Measurements from ENCODE around the gene PAQR7.

The PAQR7 gene

GRCh38 chr1:25922056-25922970 is 46.8 kb upstream of the PAQR7 start:
- TF ChIP-seq EZH2 (IDR thresholded peaks at IDR 0.05; ENCODE audit: borderline replicate concordance, low read length) (no peak), CTCF (IDR thresholded peaks at IDR 0.05; ENCODE audit: low read length) (no peak)
- H3K27ac ChIP-seq (ENCODE audit: low read depth, low read length, poor library complexity, severe bottlenecking) = no peak overlapping the region
- peak overlapping the region; percentile 37 for H3K4me3 ChIP-seq (ENCODE audit: low read depth, low read length, poor library complexity, severe bottlenecking)
- no peaks in the 10 kb centered on the region for H4K20me1 ChIP-seq (ENCODE audit: insufficient read depth, low read length)
- peaks cover 21% of the 10 kb centered on the region for H3K4me1 ChIP-seq (ENCODE audit: insufficient read depth, low read length, severe bottlenecking)
- no peaks in the 10 kb centered on the region for H3K9me3 ChIP-seq (ENCODE audit: low read length)
- no peaks in the 10 kb centered on the region for H3K36me3 ChIP-seq (ENCODE audit: insufficient read depth, low read length)
- H2AFZ ChIP-seq (ENCODE audit: low read length) = no peak overlapping the region
- no peaks in the 10 kb centered on the region for H3K79me2 ChIP-seq (ENCODE audit: insufficient read depth, low read length)
- peak overlapping the region; percentile 11; the same call in 1 of the 2 replicates for H3K9ac ChIP-seq (ENCODE audit: low read length)
- no peaks in the 10 kb centered on the region for H3K9me2 ChIP-seq (ENCODE audit: low read depth, low read length)
- H3K4me2 ChIP-seq (ENCODE audit: low read length) = peak overlapping the region; percentile 63
- H3K27me3 ChIP-seq (ENCODE audit: insufficient read depth, low read length) = peaks cover 6% of the 10 kb centered on the region; the same call in 1 of the 2 replicates
- H3F3A ChIP-seq (ENCODE audit: insufficient read depth, low read length) = no peaks in the 10 kb centered on the region

GRCh38 chr1:25918615-25919014 is 43.1 kb upstream of the PAQR7 start:
- H3K9me3 ChIP-seq (ENCODE audit: low read length) = no peaks in the 10 kb centered on the region
- H3K27me3 ChIP-seq (ENCODE audit: insufficient read depth, low read length) = peaks cover 6% of the 10 kb centered on the region; the same call in 1 of the 2 replicates
- no peaks in the 10 kb centered on the region for H4K20me1 ChIP-seq (ENCODE audit: insufficient read depth, low read length)
- H3K27ac ChIP-seq (ENCODE audit: low read depth, low read length, poor library complexity, severe bottlenecking) = no peak overlapping the region
- no peak overlapping the region for H3K4me2 ChIP-seq (ENCODE audit: low read length)
- no peaks in the 10 kb centered on the region for H3F3A ChIP-seq (ENCODE audit: insufficient read depth, low read length)
- no peak overlapping the region for H2AFZ ChIP-seq (ENCODE audit: low read length)
- H3K79me2 ChIP-seq (ENCODE audit: insufficient read depth, low read length) = no peaks in the 10 kb centered on the region
- no peak overlapping the region for H3K9ac ChIP-seq (ENCODE audit: low read length)
- no peak for TF ChIP-seq CTCF (IDR thresholded peaks at IDR 0.05; ENCODE audit: low read length)
- TF ChIP-seq EZH2 (IDR thresholded peaks at IDR 0.05; ENCODE audit: borderline replicate concordance, low read length) = no peak
- no peak overlapping the region for H3K4me3 ChIP-seq (ENCODE audit: low read depth, low read length, poor library complexity, severe bottlenecking)
- H3K36me3 ChIP-seq (ENCODE audit: insufficient read depth, low read length) = no peaks in the 10 kb centered on the region
- H3K4me1 ChIP-seq (ENCODE audit: insufficient read depth, low read length, severe bottlenecking) = peaks cover 35% of the 10 kb centered on the region
- no peaks in the 10 kb centered on the region for H3K9me2 ChIP-seq (ENCODE audit: low read depth, low read length)

- no peaks in the 10 kb centered on the region for H3K36me3 ChIP-seq (ENCODE audit: insufficient read depth, low read length)
- no peak overlapping the region; the same call in 1 of the 2 replicates for H3K4me2 ChIP-seq (ENCODE audit: low read length)
- TF ChIP-seq EZH2 (IDR thresholded peaks at IDR 0.05; ENCODE audit: borderline replicate concordance, low read length) = no peak
- no peak for TF ChIP-seq CTCF (IDR thresholded peaks at IDR 0.05; ENCODE audit: low read length)
- no peak overlapping the region for H2AFZ ChIP-seq (ENCODE audit: low read length)
- no peaks in the 10 kb centered on the region for H3K9me2 ChIP-seq (ENCODE audit: low read depth, low read length)
- H3K79me2 ChIP-seq (ENCODE audit: insufficient read depth, low read length) = no peaks in the 10 kb centered on the region
- H3K27me3 ChIP-seq (ENCODE audit: insufficient read depth, low read length) = peaks cover 6% of the 10 kb centered on the region; the same call in 1 of the 2 replicates
- H3K9me3 ChIP-seq (ENCODE audit: low read length) = no peaks in the 10 kb centered on the region
- peaks cover 29% of the 10 kb centered on the region for H3K4me1 ChIP-seq (ENCODE audit: insufficient read depth, low read length, severe bottlenecking)
- no peak overlapping the region for H3K27ac ChIP-seq (ENCODE audit: low read depth, low read length, poor library complexity, severe bottlenecking)
- H3K4me3 ChIP-seq (ENCODE audit: low read depth, low read length, poor library complexity, severe bottlenecking) = no peak overlapping the region
- H3F3A ChIP-seq (ENCODE audit: insufficient read depth, low read length) = no peaks in the 10 kb centered on the region
- H3K9ac ChIP-seq (ENCODE audit: low read length) = no peak overlapping the region
- H4K20me1 ChIP-seq (ENCODE audit: insufficient read depth, low read length) = no peaks in the 10 kb centered on the region
Observed at GRCh38 chr1:25917996-25918395, 42.5 kb upstream of the PAQR7 start.

All from OCI-LY1 (cell line).